ENCODE results near the gene ARHGEF38. TPM values are rescaled to one million over a fixed set of nuclear protein-coding genes. Genes with fewer than 3 reads are reported as not detected.

ARHGEF38 gene
- total RNA-seq, 4 donors from 2014 or later: 0.13 to 0.29 TPM; not detected in 2

DNA sequence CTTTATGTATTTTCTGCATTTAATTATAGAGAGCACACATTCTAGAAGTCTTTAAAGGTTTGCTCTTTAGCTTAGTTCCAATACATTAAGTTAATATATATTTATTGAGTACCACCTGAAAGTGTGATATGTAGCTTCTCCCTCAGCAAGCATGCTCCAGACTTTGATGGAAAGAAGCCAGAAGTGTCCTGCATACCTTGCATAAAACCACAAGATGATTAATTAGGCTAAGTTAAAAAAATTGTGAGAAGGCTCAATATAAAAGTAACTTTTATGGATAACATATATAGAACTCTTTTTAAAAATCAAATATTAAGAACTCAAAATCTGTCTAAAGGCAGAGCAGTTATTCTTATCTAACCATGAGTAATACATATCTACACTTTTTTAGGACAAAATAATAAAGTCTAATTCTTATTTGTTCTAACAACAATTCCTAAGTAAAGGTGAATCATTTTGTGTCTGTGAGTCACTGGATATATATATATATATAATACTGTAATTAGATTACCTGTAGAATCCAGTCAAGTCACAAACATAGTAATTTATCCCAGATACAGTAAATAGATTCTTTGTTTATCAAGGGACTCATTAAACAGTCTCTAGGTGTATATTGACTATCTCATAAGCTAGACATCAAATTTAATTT lies 104.8 kb downstream of the ARHGEF38 start:
- TF ChIP-seq, protein P1, sequence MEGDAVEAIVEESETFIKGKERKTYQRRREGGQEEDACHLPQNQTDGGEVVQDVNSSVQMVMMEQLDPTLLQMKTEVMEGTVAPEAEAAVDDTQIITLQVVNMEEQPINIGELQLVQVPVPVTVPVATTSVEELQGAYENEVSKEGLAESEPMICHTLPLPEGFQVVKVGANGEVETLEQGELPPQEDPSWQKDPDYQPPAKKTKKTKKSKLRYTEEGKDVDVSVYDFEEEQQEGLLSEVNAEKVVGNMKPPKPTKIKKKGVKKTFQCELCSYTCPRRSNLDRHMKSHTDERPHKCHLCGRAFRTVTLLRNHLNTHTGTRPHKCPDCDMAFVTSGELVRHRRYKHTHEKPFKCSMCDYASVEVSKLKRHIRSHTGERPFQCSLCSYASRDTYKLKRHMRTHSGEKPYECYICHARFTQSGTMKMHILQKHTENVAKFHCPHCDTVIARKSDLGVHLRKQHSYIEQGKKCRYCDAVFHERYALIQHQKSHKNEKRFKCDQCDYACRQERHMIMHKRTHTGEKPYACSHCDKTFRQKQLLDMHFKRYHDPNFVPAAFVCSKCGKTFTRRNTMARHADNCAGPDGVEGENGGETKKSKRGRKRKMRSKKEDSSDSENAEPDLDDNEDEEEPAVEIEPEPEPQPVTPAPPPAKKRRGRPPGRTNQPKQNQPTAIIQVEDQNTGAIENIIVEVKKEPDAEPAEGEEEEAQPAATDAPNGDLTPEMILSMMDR (IDR thresholded peaks at IDR 0.05): no peak
- TF ChIP-seq POLR2A (IDR thresholded peaks at IDR 0.05): no peak
- Histone ChIP-seq H3K27me3 (no peaks in the 10 kb centered on the region), H3K9me3 (no peaks in the 10 kb centered on the region), H3K36me3 (no peaks in the 10 kb centered on the region), H3K4me3 (no peak overlapping the region), H3K4me1 (no peaks in the 10 kb centered on the region), H3K27ac (no peak overlapping the region)
- intact Hi-C loops (cut with DNase I): no loop called here
- no peak for DNase-seq

DNA sequence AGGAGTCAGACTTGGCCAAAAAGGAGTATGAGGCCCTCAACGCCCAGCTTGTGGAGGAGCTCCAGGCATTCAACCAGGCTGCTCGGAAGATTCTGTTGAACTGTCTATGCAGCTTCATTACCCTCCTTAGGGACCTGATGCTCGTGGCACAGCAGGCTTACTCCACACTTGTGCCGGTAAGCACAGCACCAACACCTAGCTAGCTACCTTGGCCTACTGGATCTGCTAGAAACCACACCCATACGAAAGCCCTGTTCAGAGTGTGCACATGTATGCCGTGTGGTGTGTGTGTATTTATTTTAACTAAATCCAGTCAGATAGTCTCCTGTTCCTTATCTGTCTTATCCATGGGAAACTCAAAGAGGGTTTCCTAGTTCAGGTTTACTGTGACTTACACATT lies 106.8 kb downstream of the ARHGEF38 start:
- TF ChIP-seq POLR2A (IDR thresholded peaks at IDR 0.05): no peak
- TF ChIP-seq, protein P1 (IDR thresholded peaks at IDR 0.05): no peak
- intact Hi-C loops (cut with DNase I): no loop called here
- Histone ChIP-seq H3K9me3 (no peaks in the 10 kb centered on the region), H3K4me3 (no peak overlapping the region), H3K4me1 (no peaks in the 10 kb centered on the region), H3K36me3 (no peaks in the 10 kb centered on the region), H3K27me3 (no peaks in the 10 kb centered on the region), H3K27ac (no peak overlapping the region)
- 76 to 84% methylated on average over 5 to 6 of the region's 6 CpGs for WGBS, 2 donors
- no peak for DNase-seq

DNA sequence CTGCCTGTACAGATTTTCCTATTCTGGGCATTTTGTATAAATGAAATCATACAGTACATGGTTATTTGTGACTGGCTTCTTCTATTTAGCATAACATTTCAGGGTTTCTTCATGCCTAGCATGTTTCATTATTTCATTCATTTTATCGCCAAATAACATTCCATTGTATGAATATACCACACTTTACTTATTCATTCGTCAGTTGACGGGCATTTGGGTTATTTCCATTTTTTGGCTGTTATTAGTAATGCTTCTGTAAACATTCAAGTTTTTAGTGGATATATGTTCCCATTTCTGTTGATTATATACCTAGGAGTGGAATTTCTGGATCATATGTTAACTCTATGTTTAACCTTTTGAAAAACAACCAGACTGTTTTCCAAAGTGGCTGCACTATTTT lies 108.6 kb downstream of the ARHGEF38 start:
- no peaks in the 10 kb centered on the region for H3K36me3 ChIP-seq
- H3K27me3 ChIP-seq: no peaks in the 10 kb centered on the region
- H3K9me3 ChIP-seq: no peaks in the 10 kb centered on the region
- no peaks in the 10 kb centered on the region for H3K4me1 ChIP-seq
- DNase-seq: no peak
- intact Hi-C loops (cut with DNase I): no loop called here
- 54 to 76% methylated on average over 3 of the region's 3 CpGs for WGBS, 2 donors
- TF ChIP-seq, protein P1 (IDR thresholded peaks at IDR 0.05): no peak
- TF ChIP-seq POLR2A (IDR thresholded peaks at IDR 0.05): no peak
- no peak overlapping the region for H3K27ac ChIP-seq
- H3K4me3 ChIP-seq: no peak overlapping the region

DNA sequence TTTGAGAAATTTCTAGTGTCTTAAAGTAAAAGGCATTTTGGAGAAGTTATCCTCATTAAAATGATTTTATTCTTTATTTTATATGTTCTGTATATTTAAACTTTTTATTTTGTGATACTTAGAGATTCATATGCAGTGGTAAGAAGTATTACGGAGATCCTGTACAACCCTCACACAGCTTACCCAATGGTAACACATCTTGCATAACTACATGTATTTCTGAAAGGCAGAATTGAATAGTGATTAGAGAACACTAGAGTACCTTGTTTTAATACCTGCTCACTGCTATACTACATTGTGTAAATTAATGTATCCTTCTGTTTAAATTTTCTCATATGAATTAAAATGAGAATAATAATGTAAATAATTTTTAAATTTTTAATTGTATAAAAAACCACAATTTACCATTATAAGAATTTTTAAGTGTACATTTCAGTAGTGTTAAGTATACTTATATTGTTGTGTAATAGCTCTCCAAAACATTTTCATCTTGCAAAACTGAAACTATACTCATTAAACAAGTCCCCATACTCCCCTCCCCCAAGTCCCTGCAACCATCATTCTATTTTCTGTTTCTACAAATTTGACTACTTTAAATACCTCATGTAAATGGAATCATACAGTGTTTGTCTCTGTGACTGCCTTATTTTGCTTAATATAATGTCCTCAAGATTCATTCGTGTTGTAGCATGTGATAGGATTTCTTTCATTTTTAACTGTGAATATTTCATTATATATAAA lies 110.7 kb downstream of the ARHGEF38 start:
- TF ChIP-seq POLR2A (IDR thresholded peaks at IDR 0.05): no peak
- TF ChIP-seq, protein P1 (IDR thresholded peaks at IDR 0.05): no peak
- H3K4me1 ChIP-seq: no peaks in the 10 kb centered on the region
- intact Hi-C loops (cut with DNase I): no loop called here
- no peak for DNase-seq
- no peak overlapping the region for H3K27ac ChIP-seq
- no peaks in the 10 kb centered on the region for H3K27me3 ChIP-seq
- no peaks in the 10 kb centered on the region for H3K9me3 ChIP-seq
- WGBS, 2 donors: 61 to 81% methylated on average over 2 of the region's 2 CpGs
- H3K36me3 ChIP-seq: no peaks in the 10 kb centered on the region
- H3K4me3 ChIP-seq: no peak overlapping the region

DNA sequence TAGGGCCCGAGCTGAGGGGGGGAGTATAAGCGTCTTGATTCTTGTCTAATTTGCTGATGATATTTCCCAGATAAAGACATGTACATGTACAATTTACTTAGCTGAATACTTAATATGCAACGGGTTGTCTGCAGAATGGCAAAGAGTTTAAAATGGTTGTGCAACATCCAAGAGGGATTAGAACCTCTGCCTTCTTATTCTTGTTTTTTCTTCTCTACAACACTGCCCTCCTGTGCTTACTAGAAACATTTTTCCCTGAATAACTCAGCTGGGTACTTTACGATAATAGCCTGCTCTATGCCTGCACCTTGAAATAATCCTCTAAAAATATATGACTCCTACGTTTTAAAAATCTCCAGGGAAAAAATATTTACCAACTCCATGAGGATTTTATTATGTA lies 114.3 kb downstream of the ARHGEF38 start:
- H3K4me1 ChIP-seq: no peaks in the 10 kb centered on the region
- TF ChIP-seq, protein P1 (IDR thresholded peaks at IDR 0.05): peak in 4 of 6 experiments; percentile 23 to 53 (median 28)
- TF ChIP-seq POLR2A (IDR thresholded peaks at IDR 0.05): no peak
- 44% methylated on average over 5 of the region's 5 CpGs for WGBS, 2 donors

More for the DNA sequence above, 114.3 kb downstream of the ARHGEF38 start:
- intact Hi-C loops (cut with DNase I): no loop called here
- no peaks in the 10 kb centered on the region for H3K9me3 ChIP-seq
- no peak for DNase-seq
- no peaks in the 10 kb centered on the region for H3K36me3 ChIP-seq
- no peaks in the 10 kb centered on the region for H3K27me3 ChIP-seq
- no peak overlapping the region for H3K27ac ChIP-seq
- H3K4me3 ChIP-seq: no peak overlapping the region
